K562 (cell line): ENCODE measurements around the gene BEST1. TPM values are rescaled to one million over a fixed set of nuclear protein-coding genes. Genes with fewer than 3 reads are reported as not detected.

Source experiments
- ATAC-seq: fragments of 200-7000 bp; cut with Tn5 transposase; 3 replicates; pipeline ENCODE4 v1.9.1; 2020; ENCODE audit warnings: moderate library complexity
- BruUV-seq: library from RNA; stranded (reverse); fragments of 400-500 nt; replicated peaks from 2 replicates; lab custom pipeline; 2021; lab: Mats Ljungman, UMichigan
- CTCF ChIA-PET: fragments of 300-600 bp; formaldehyde crosslinking; extraction: SDS; loops from one replicate; lab custom pipeline; 2021; ENCODE audit warnings: low intra/inter-chr PET ratio; lab: Yijun Ruan, JAX
- POLR2A ChIA-PET: fragments of 300-600, 350-650 bp; sonication (Branson Sonifier 250); formaldehyde crosslinking; extraction: SDS; loops from one replicate; lab custom pipeline; 2021; ENCODE audit warnings: antibody characterized with exemption, inconsistent platforms; lab: Yijun Ruan, JAX
- DNase-seq, 4 experiments: peaks; one replicate each; pipeline versions ENCODE4 v3.0.0 to v3.0.0-alpha.2; 2011 to 2018; ENCODE audit warnings: low spot score in 3 of 4, mixed read lengths in 3 of 4; ENCODE audit errors: extremely low read depth in 1 of 4
- FAIRE-seq: peaks from 2 replicates; lab custom pipeline; 2011; peaks lifted over from hg19 to GRCh38; lab: Jason Lieb, UNC
- H2AFZ ChIP-seq: 2 replicates; pipeline ENCODE4 v1.6.0; 2011; ENCODE audit warnings: low read depth, low read length, control low read depth, inconsistent platforms
- H3K27ac ChIP-seq: fragments of 200-600 bp; 3 replicates; pipeline ENCODE4 v1.8.0; 2011; ENCODE audit warnings: low read depth, mild to moderate bottlenecking, control low read depth, inconsistent platforms, low read length, moderate library complexity, mixed read lengths; ENCODE audit errors: extremely low read depth
- H3K27me3 ChIP-seq, 2 experiments: fragments of 300-600 bp in 1 of 2; 2 replicates in 1 of 2; 3 replicates in 1 of 2; pipeline versions ENCODE4 v1.6.0 to v1.8.0; 2011; ENCODE audit warnings: inconsistent platforms in 2 of 2, low read length in 2 of 2, mild to moderate bottlenecking in 1 of 2, mixed read lengths in 1 of 2, moderate library complexity in 1 of 2; ENCODE audit not compliant: control insufficient read depth in 2 of 2, insufficient read depth in 2 of 2
- H3K36me3 ChIP-seq: fragments of 300-600 bp; 3 replicates; pipeline ENCODE4 v1.8.0; 2011; ENCODE audit warnings: mild to moderate bottlenecking, low read length, inconsistent platforms; ENCODE audit not compliant: control insufficient read depth, insufficient read depth
- H3K4me1 ChIP-seq, 2 experiments: fragments of 200-600 bp in 1 of 2; replicated peaks in 1 of 2; 2 replicates in 1 of 2; 3 replicates in 1 of 2; pipeline versions ENCODE4 v1.5.1 to v1.8.0; 2011; ENCODE audit warnings: inconsistent platforms in 2 of 2, low read length in 2 of 2, mild to moderate bottlenecking in 1 of 2, mixed read lengths in 1 of 2, moderate library complexity in 1 of 2; ENCODE audit not compliant: control insufficient read depth in 2 of 2, insufficient read depth in 2 of 2
- H3K4me2 ChIP-seq: 2 replicates; pipeline ENCODE4 v1.6.1; 2011; ENCODE audit warnings: low read length, control low read depth, inconsistent platforms, mixed read lengths; ENCODE audit not compliant: insufficient read depth
- H3K4me3 ChIP-seq: fragments of 200-600 bp; sonication (generic), shearing (Covaris generic); 2 replicates; pipeline ENCODE4 v1.5.1; 2016; ENCODE audit warnings: control low read depth, inconsistent platforms
- H3K79me2 ChIP-seq: fragments of 200-600 bp; 3 replicates; pipeline ENCODE4 v1.8.0; 2011; ENCODE audit warnings: low read length, inconsistent platforms; ENCODE audit not compliant: control insufficient read depth, insufficient read depth
- H3K9ac ChIP-seq, 2 experiments: 2 replicates each; pipeline versions ENCODE4 v1.6.0 to v1.6.1; 2011; ENCODE audit warnings: low read depth in 2 of 2, low read length in 2 of 2, control low read depth in 1 of 2, inconsistent platforms in 1 of 2, mild to moderate bottlenecking in 1 of 2, mixed read lengths in 1 of 2; ENCODE audit not compliant: insufficient read depth in 1 of 2
- H3K9me1 ChIP-seq: one replicate; pipeline ENCODE4 v1.6.0; 2011; ENCODE audit warnings: inconsistent platforms, mild to moderate bottlenecking, low read length, moderate library complexity; ENCODE audit not compliant: control insufficient read depth, insufficient read depth
- H3K9me3 ChIP-seq: replicated peaks from 2 replicates; pipeline ENCODE4 v1.5.1; 2011; ENCODE audit warnings: low read depth, low read length, inconsistent platforms; ENCODE audit not compliant: control insufficient read depth, insufficient read depth
- H4K20me1 ChIP-seq: replicated peaks from 2 replicates; pipeline ENCODE4 v1.6.1; 2011; ENCODE audit warnings: low read length, inconsistent platforms, mixed read lengths; ENCODE audit not compliant: control insufficient read depth, insufficient read depth
- ARID1B ChIP-seq: fragments of 450-650 bp; IDR thresholded peaks from 2 replicates; pipeline ENCODE4 v1.6.1; 2016; ENCODE audit warnings: antibody characterized with exemption, mild to moderate bottlenecking, inconsistent platforms
- ATF7 ChIP-seq: fragments of 450-650 bp; IDR thresholded peaks from 2 replicates; pipeline ENCODE4 v1.7.1; 2014; ENCODE audit warnings: mild to moderate bottlenecking, moderate library complexity
- CHD4 ChIP-seq: fragments of 200-600 bp; sonication (generic); IDR thresholded peaks from 3 replicates; pipeline ENCODE4 v1.6.1; 2012; ENCODE audit warnings: low read depth, mild to moderate bottlenecking, mixed read lengths, low read length, inconsistent platforms; ENCODE audit not compliant: insufficient read depth, insufficient replicate concordance, poor library complexity, severe bottlenecking
- CTCF ChIP-seq, 3 experiments: IDR thresholded peaks in 2 of 3; conservative IDR thresholded peaks in 1 of 3; 2 replicates each; pipeline ENCODE4 v1.5.1; 2011 to 2012; ENCODE audit warnings: low read length in 3 of 3, mild to moderate bottlenecking in 3 of 3, control low read depth in 2 of 3, improper control_type of control experiment in 1 of 3, inconsistent platforms in 1 of 3, low read depth in 1 of 3, mixed read lengths in 1 of 3, moderate library complexity in 1 of 3; ENCODE audit not compliant: insufficient read depth in 2 of 3
- EP400 ChIP-seq: fragments of 450-650 bp; IDR thresholded peaks from 2 replicates; pipeline ENCODE4 v1.6.1; 2017; ENCODE audit warnings: antibody characterized with exemption, mild to moderate bottlenecking, moderate library complexity
- FOXP4 ChIP-seq: sonication (generic); formaldehyde crosslinking; IDR thresholded peaks from 2 replicates; pipeline ENCODE4 v1.8.0; 2022; ENCODE audit warnings: mild to moderate bottlenecking, missing genetic modification reagents, borderline replicate concordance
- GTF2A2 ChIP-seq: IDR thresholded peaks from 2 replicates; pipeline ENCODE4 v1.6.1; 2016; ENCODE audit warnings: mild to moderate bottlenecking, missing genetic modification characterization, missing compliant biosample characterization
- HMG20B ChIP-seq: fragments of 250-450 bp; sonication (Bioruptor Pico); IDR thresholded peaks from 2 replicates; pipeline ENCODE4 v1.5.0; 2021; ENCODE audit warnings: mild to moderate bottlenecking
- MCM7 ChIP-seq, 2 experiments: fragments of 450-650 bp; IDR thresholded peaks; 2 replicates each; pipeline ENCODE4 v1.6.1; 2016 to 2018
- MECOM ChIP-seq: fragments of 250-450 bp; sonication (Bioruptor Pico); IDR thresholded peaks from 2 replicates; pipeline ENCODE4 v1.8.0; 2022; ENCODE audit warnings: inconsistent platforms
- MTA1 ChIP-seq: fragments of 450-650 bp; IDR thresholded peaks from 2 replicates; pipeline ENCODE4 v1.6.1; 2017; ENCODE audit warnings: borderline replicate concordance
- NCOR1 ChIP-seq: fragments of 450-650 bp; IDR thresholded peaks from 2 replicates; pipeline ENCODE4 v1.6.1; 2016; ENCODE audit warnings: mild to moderate bottlenecking, moderate library complexity
- NFE2 ChIP-seq: IDR thresholded peaks from 2 replicates; pipeline ENCODE4 v1.6.1; 2014; ENCODE audit warnings: antibody characterized with exemption, low read depth
- NR2F6 ChIP-seq: fragments of 450-650 bp; formaldehyde crosslinking; IDR thresholded peaks from 2 replicates; pipeline ENCODE4 v1.4.0; 2020; ENCODE audit warnings: mild to moderate bottlenecking
- POLR2A ChIP-seq: fragments of 450-650 bp; conservative IDR thresholded peaks from 2 replicates; pipeline ENCODE4 v1.6.1; 2016
- RBM15 ChIP-seq: fragments of 200-400 bp; formaldehyde crosslinking; IDR thresholded peaks from 2 replicates; pipeline ENCODE4 v1.6.1; 2018; ENCODE audit warnings: mild to moderate bottlenecking, low read length, moderate library complexity; ENCODE audit not compliant: insufficient read depth
- SIRT6 ChIP-seq: IDR thresholded peaks from one replicate; pipeline ENCODE4 v1.6.1; 2012; ENCODE audit warnings: low read depth, mild to moderate bottlenecking, control low read depth, inconsistent platforms, low read length, moderate library complexity
- SNIP1 ChIP-seq: fragments of 450-650 bp; IDR thresholded peaks from 2 replicates; pipeline ENCODE4 v1.7.1; 2017; ENCODE audit warnings: low read depth, mild to moderate bottlenecking
- SUPT5H ChIP-seq: fragments of 450-650 bp; IDR thresholded peaks from 2 replicates; pipeline ENCODE4 v1.6.1; 2016
- TEAD4 ChIP-seq, 2 experiments: sonication (generic) in 1 of 2; formaldehyde crosslinking in 1 of 2; IDR thresholded peaks; 2 replicates each; pipeline versions ENCODE4 v1.6.1 to v1.8.0; 2012 to 2022; ENCODE audit warnings: borderline replicate concordance in 1 of 2, inconsistent platforms in 1 of 2, low read length in 1 of 2, mild to moderate bottlenecking in 1 of 2, missing genetic modification reagents in 1 of 2
- ZNF717 ChIP-seq: fragments of 250-450 bp; sonication (Bioruptor Pico); IDR thresholded peaks from 2 replicates; pipeline ENCODE4 v1.5.0; 2021
- WGBS: fragments of 100-300 bp; shearing (Covaris generic); methylation state at CpG from one replicate; pipeline ENCODE4 v1.1.6; 2016; ENCODE audit warnings: low coverage, mixed read lengths; ENCODE audit not compliant: insufficient coverage; ENCODE audit errors: missing lambda C conversion rate; 5-methylcytosine and 5-hydroxymethylcytosine counted together
- in situ Hi-C: fragments of 300-500 bp; cut with MboI; formaldehyde crosslinking; loops from 4 replicates; pipeline ENCODE4 v1.15.0; 2018; ENCODE audit warnings: inconsistent platforms, mixed read lengths
- intact Hi-C: fragments of 100-400 bp; cut with micrococcal nuclease; formaldehyde crosslinking; loops from 2 replicates; pipeline ENCODE4 v1.14.2; 2022
- polyA plus RNA-seq, 8 experiments: library from polyadenylated mRNA; depleted of rRNA in 4 of 8; stranded (reverse) in 5 of 8; unstranded in 3 of 8; fragments of >200 nt; fragmentation: Nextera tagmentation in 2 of 8; fragmentation: Illumina TruSeq in 1 of 8; extraction: Ambion mirVana in 2 of 8; extraction: Trizol in 1 of 8; gene quantifications; 2 replicates each; pipeline versions ENCODE4 v1.2.1 to v1.2.3, GENCODE V29; 2011 to 2014; ENCODE audit warnings: inconsistent platforms in 1 of 8, missing spikeins in 1 of 8
- total RNA-seq, 7 experiments: library from RNA; depleted of rRNA in 6 of 7; stranded (reverse); fragments of >200 nt in 6 of 7; fragmentation: Illumina TruSeq in 2 of 7; extraction: Trizol in 2 of 7; gene quantifications; 2 replicates each; pipeline versions ENCODE4 v1.2.1 to v1.2.3, GENCODE V29; 2011 to 2021; ENCODE audit warnings: low replicate concordance in 1 of 7

The BEST1 gene
- total and polyA plus RNA-seq, 9 of the 15 experiments (the other 6 are each of a cell fraction or from before 2014, with no cell fraction given), result 0.07 to 1.3 (median 0.40) TPM

GRCh38 chr11:61958590-61958989 is 8.4 kb downstream of the BEST1 start (continued):
- TF ChIP-seq ARID1B (peak; percentile 75), TEAD4 (IDR thresholded peaks at IDR 0.05; ENCODE audit: low read length) (peak; percentile 63; the same call in 1 of the 2 replicates), TEAD4 (CRISPR knock-in tag; IDR thresholded peaks at IDR 0.05; ENCODE audit: borderline replicate concordance) (no peak), NCOR1 (0 out of 2 replicates have a peak, but pooled peaks have one; percentile 36)

- H3K27ac ChIP-seq, result peak overlapping the region; percentile 20; the same call in 1 of the 3 replicates
- H3K9me1 ChIP-seq, result peaks cover 6% of the 10 kb centered on the region
- DNase-seq (peak in 1 of 4 experiments; percentile 25), FAIRE-seq (no peak), ATAC-seq (no peak)
- peaks cover 48 to 49% of the 10 kb centered on the region in 2 experiments for H3K4me1 ChIP-seq
- H4K20me1 ChIP-seq, result peaks cover 15% of the 10 kb centered on the region
- no TSS peak for BruUV-seq
- H3K79me2 ChIP-seq, result peaks cover 8% of the 10 kb centered on the region
- in situ Hi-C loops (no loop called here), intact Hi-C loops (no loop called here)
- no peak overlapping the region for H2AFZ ChIP-seq
- POLR2A ChIA-PET, result interaction anchor here (11.8 kb wide), 1 partner anchor 10 kb away, joined by 327 read pairs; the partner anchor contains the start of gene BEST1
- no peak overlapping the region for H3K4me3 ChIP-seq
- peak overlapping the region in 1 of 2 experiments; percentile 8; a peak in 1 of 4 replicates for H3K9ac ChIP-seq
- H3K9me3 ChIP-seq, result no peaks in the 10 kb centered on the region
- H3K36me3 ChIP-seq, result peaks cover 12% of the 10 kb centered on the region
- no peak overlapping the region for H3K4me2 ChIP-seq
- CTCF ChIA-PET, result no interaction called here
- no peaks in the 10 kb centered on the region for H3K27me3 ChIP-seq
- WGBS, result 5% methylated on average over 2 of the region's 2 CpGs
- TF ChIP-seq MTA1, result no peak
- TF ChIP-seq EP400, result no peak
- TF ChIP-seq NCOR1, result no peak
- TF ChIP-seq FOXP4 (CRISPR knock-in tag), result no peak
- TF ChIP-seq SUPT5H, result no peak
- TF ChIP-seq NR2F6 (CRISPR knock-in tag), result no peak
- TF ChIP-seq HMG20B (CRISPR knock-in tag), result no peak
- no peak for TF ChIP-seq SIRT6
- TF ChIP-seq ATF7, result peak; percentile 38; the same call in 1 of the 2 replicates
- no peak for TF ChIP-seq GTF2A2
- TF ChIP-seq RBM15, result no peak
- TF ChIP-seq CTCF (IDR thresholded peaks at IDR 0.05 in 2 of 3, conservative IDR thresholded peaks at IDR 0.05 in 1 of 3; ENCODE audit: insufficient read depth in 2 of 3, low read depth in 1 of 3, low read length in 3 of 3), result no peak
- TF ChIP-seq POLR2A, result no peak
- TF ChIP-seq ZNF717, result no peak
- no peak for TF ChIP-seq MCM7 (IDR thresholded peaks at IDR 0.05)
- no peak for TF ChIP-seq MECOM
- TF ChIP-seq SNIP1, result no peak
- TF ChIP-seq NFE2, result peak; percentile 24; the same call in 1 of the 2 replicates
- TF ChIP-seq CHD4, result no peak
Measured at GRCh38 chr11:61959114-61959513, 9.0 kb downstream of the BEST1 start.
